SK-N-SH (cell line): ENCODE measurements around the gene NTM. TPM values are rescaled to one million over a fixed set of nuclear protein-coding genes. Genes with fewer than 3 reads are reported as not detected.

Source experiments
- CTCF ChIA-PET: fragments of 300-600, 350-600 bp; formaldehyde crosslinking; extraction: SDS; loops from one replicate; lab custom pipeline; 2021; lab: Yijun Ruan, JAX
- POLR2A ChIA-PET: fragments of 350-600 bp; sonication (Branson Sonifier 250); formaldehyde crosslinking; extraction: SDS; loops from one replicate; lab custom pipeline; 2020; ENCODE audit warnings: antibody characterized with exemption, inconsistent platforms; lab: Yijun Ruan, JAX
- DNase-seq: peaks from one replicate; pipeline ENCODE4 v3.0.0; 2012
- H2AFZ ChIP-seq: fragments of 200-600 bp; sonication (generic); 2 replicates; pipeline ENCODE4 v1.8.1; 2016; ENCODE audit warnings: antibody characterized with exemption, mild to moderate bottlenecking, low read depth
- H3F3A ChIP-seq: fragments of 200-600 bp; sonication (generic); replicated peaks from 2 replicates; pipeline ENCODE3; 2016; ENCODE audit warnings: antibody characterized with exemption, mild to moderate bottlenecking; ENCODE audit not compliant: insufficient read depth
- H3K27ac ChIP-seq, 2 experiments: fragments of 200-500 bp in 1 of 2; fragments of 200-600 bp in 1 of 2; sonication (Bioruptor generic) in 1 of 2; sonication (generic), shearing (Covaris generic) in 1 of 2; 2 replicates each; pipeline versions ENCODE4 v1.5.1 to v1.6.1; 2014 to 2016; ENCODE audit warnings: low read depth in 2 of 2, inconsistent platforms in 1 of 2, low read length in 1 of 2, mild to moderate bottlenecking in 1 of 2, mixed read lengths in 1 of 2
- H3K27me3 ChIP-seq: fragments of 200-600 bp; sonication (generic), shearing (Covaris generic); 2 replicates; pipeline ENCODE4 v1.6.1; 2016; ENCODE audit warnings: mixed run types; ENCODE audit not compliant: insufficient read depth
- H3K36me3 ChIP-seq, 2 experiments: fragments of 200-500 bp in 1 of 2; fragments of 200-600 bp in 1 of 2; sonication (Bioruptor generic) in 1 of 2; sonication (generic) in 1 of 2; replicated peaks in 1 of 2; 2 replicates each; pipeline versions ENCODE3 to v1.5.1; 2014 to 2016; ENCODE audit warnings: low read length in 1 of 2, mild to moderate bottlenecking in 1 of 2; ENCODE audit not compliant: insufficient read depth in 2 of 2, control insufficient read depth in 1 of 2
- H3K4me1 ChIP-seq, 2 experiments: fragments of 200-500 bp in 1 of 2; fragments of 200-600 bp in 1 of 2; sonication (Bioruptor generic) in 1 of 2; sonication (generic), shearing (Covaris generic) in 1 of 2; 2 replicates each; pipeline versions ENCODE4 v1.5.1 to v1.6.1; 2014 to 2016; ENCODE audit warnings: low read depth in 1 of 2, low read length in 1 of 2, mixed run types in 1 of 2; ENCODE audit not compliant: insufficient read depth in 2 of 2, control insufficient read depth in 1 of 2
- H3K4me2 ChIP-seq: fragments of 200-600 bp; sonication (generic), shearing (Covaris generic); 2 replicates; pipeline ENCODE4 v1.6.1; 2017; ENCODE audit warnings: mixed run types
- H3K4me3 ChIP-seq, 2 experiments: fragments of 200-500 bp in 1 of 2; fragments of 200-600 bp in 1 of 2; sonication (Bioruptor generic) in 1 of 2; sonication (generic), shearing (Covaris generic) in 1 of 2; 2 replicates each; pipeline versions ENCODE4 v1.5.1 to v1.8.1; 2014 to 2016; ENCODE audit warnings: low read depth in 2 of 2, inconsistent platforms in 1 of 2, low read length in 1 of 2, mild to moderate bottlenecking in 1 of 2, mixed read lengths in 1 of 2, moderate library complexity in 1 of 2
- H3K79me2 ChIP-seq: fragments of 200-600 bp; sonication (generic); 2 replicates; pipeline ENCODE4 v1.8.1; 2017; ENCODE audit warnings: mild to moderate bottlenecking; ENCODE audit not compliant: insufficient read depth
- H3K9ac ChIP-seq: fragments of 200-600 bp; sonication (generic); 2 replicates; pipeline ENCODE4 v1.6.1; 2017; ENCODE audit warnings: mixed run types
- H3K9me2 ChIP-seq: fragments of 200-600 bp; sonication (generic); 2 replicates; pipeline ENCODE4 v1.6.1; 2017; ENCODE audit warnings: mixed run types
- H3K9me3 ChIP-seq: fragments of 200-600 bp; sonication (generic); 2 replicates; pipeline ENCODE4 v1.6.1; 2017; ENCODE audit warnings: mixed run types, mild to moderate bottlenecking, moderate library complexity
- H4K20me1 ChIP-seq: fragments of 200-600 bp; sonication (generic); 2 replicates; pipeline ENCODE4 v1.6.1; 2017; ENCODE audit warnings: mild to moderate bottlenecking, mixed run types; ENCODE audit not compliant: insufficient read depth
- CHD2 ChIP-seq: fragments of 150-350 bp; IDR thresholded peaks from 2 replicates; pipeline ENCODE4 v1.6.1; 2018; ENCODE audit warnings: low read length; ENCODE audit not compliant: partially characterized antibody
- CTCF ChIP-seq: fragments of 200-600 bp; sonication (generic); IDR thresholded peaks from 2 replicates; pipeline ENCODE4 v1.6.1; 2017; ENCODE audit warnings: antibody characterized with exemption, mild to moderate bottlenecking, moderate library complexity
- EZH2phosphoT487 ChIP-seq: fragments of 200-600 bp; sonication (generic); IDR thresholded peaks from 2 replicates; pipeline ENCODE4 v1.6.1; 2017; ENCODE audit warnings: low read depth, mixed run types, mild to moderate bottlenecking, antibody characterized with exemption, moderate library complexity, borderline replicate concordance
- FOSL2 ChIP-seq: IDR thresholded peaks from 2 replicates; pipeline ENCODE4 v1.4.0; 2012; ENCODE audit warnings: low read depth, mild to moderate bottlenecking, moderate library complexity, borderline replicate concordance
- FOXJ3 ChIP-seq: sonication (generic); formaldehyde crosslinking; IDR thresholded peaks from 2 replicates; pipeline ENCODE4 v1.5.1; 2020; ENCODE audit warnings: mild to moderate bottlenecking, missing genetic modification reagents
- GABPA ChIP-seq: IDR thresholded peaks from 2 replicates; pipeline ENCODE4 v1.4.0; 2012; ENCODE audit warnings: low read depth, mild to moderate bottlenecking
- GATA2 ChIP-seq: sonication (generic); formaldehyde crosslinking; IDR thresholded peaks from 2 replicates; pipeline ENCODE4 v1.5.0; 2020; ENCODE audit warnings: mild to moderate bottlenecking, missing genetic modification reagents
- MXI1 ChIP-seq: IDR thresholded peaks from 2 replicates; pipeline ENCODE4 v1.6.1; 2012; ENCODE audit warnings: mild to moderate bottlenecking, low read depth, low read length, improper control_type of control experiment
- POLR2AphosphoS5 ChIP-seq: IDR thresholded peaks from 2 replicates; pipeline ENCODE4 v1.6.1; 2012; ENCODE audit warnings: low read depth, low read length
- RCOR1 ChIP-seq: fragments of 150-350 bp; IDR thresholded peaks from 2 replicates; pipeline ENCODE4 v1.6.1; 2017; ENCODE audit warnings: antibody characterized with exemption, low read length
- SMC3 ChIP-seq: IDR thresholded peaks from 2 replicates; pipeline ENCODE4 v1.6.1; 2012; ENCODE audit warnings: low read depth, low read length, improper control_type of control experiment
- WGBS: methylation state at CpG from one replicate; pipeline ENCODE4 v1.1.6; 2017; ENCODE audit warnings: low lambda C conversion rate; 5-methylcytosine and 5-hydroxymethylcytosine counted together
- polyA plus RNA-seq, 3 experiments: library from polyadenylated mRNA; depleted of rRNA; stranded (reverse); fragments of >200 nt; gene quantifications; 2 replicates each; pipeline ENCODE4 v1.2.3, GENCODE V29; 2012
- TF ChIP-seq, protein P1 (sequence below): IDR thresholded peaks from 2 replicates; pipeline ENCODE4 v1.4.0; 2012; ENCODE audit warnings: low read depth
- TF ChIP-seq, protein P2 (sequence below): IDR thresholded peaks from 2 replicates; pipeline ENCODE4; 2012

The NTM gene
- polyA plus RNA-seq, 1 of the 3 experiments (the other 2 are of a cell fraction): 20.0 TPM

DNA sequence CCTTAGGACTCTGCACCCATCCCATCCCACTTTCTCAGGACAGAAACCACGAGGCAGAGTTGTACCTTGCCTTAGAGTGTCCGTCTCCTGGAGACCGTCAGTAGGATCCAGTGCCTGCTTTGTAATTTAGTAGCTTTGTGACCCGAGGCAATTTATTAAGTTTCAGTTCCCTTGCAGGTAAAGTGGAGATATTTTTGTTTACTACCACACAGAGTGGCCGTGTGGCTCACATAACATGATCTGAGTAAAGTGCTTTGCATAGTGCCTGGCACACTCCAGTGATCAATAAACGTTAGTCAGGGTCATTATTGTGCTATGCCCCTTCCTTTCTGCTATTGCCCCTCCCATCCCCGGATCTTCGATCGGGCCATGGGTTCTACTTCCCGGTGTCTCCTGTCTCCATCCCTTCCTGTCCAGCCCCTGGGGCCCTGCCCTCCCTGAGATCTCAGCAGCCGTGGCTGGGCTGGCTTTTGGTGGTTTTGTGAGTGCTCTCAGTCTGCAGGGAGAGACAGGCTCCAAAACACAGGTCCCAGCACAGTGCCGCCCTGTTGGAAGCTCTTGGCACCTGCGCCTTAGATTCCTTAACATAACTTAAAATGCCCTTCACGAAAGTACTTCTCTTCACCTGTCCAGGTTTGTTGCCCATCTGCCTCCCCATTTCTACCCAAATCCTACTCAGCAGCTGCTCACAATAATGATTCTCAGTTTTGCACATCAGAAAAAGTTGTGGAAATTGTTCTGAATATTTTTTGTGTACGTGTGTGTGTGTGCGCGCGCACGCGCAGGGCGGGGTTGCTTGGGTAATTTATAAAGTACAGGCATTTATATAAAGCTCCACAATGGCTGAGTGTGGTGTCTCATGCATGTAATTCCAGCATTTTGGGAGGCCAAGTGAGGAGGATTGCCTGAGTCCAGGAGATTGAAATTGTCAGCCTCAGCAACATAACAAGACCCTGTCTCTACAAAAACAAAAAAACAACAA, 753.7 kb downstream of the NTM start:
- Histone ChIP-seq H3K27me3 (no peaks in the 10 kb centered on the region), H3K4me1 (peaks cover 0 to 10% of the 10 kb centered on the region in 2 experiments; a peak in 2 of 4 replicates), H3K9me2 (no peaks in the 10 kb centered on the region), H3K4me3 (no peak overlapping the region), H3K79me2 (no peaks in the 10 kb centered on the region), H3F3A (peaks cover 6% of the 10 kb centered on the region), H3K4me2 (no peak overlapping the region), H3K27ac (no peak overlapping the region), H4K20me1 (no peaks in the 10 kb centered on the region), H3K9ac (no peak overlapping the region), H3K9me3 (no peaks in the 10 kb centered on the region), H2AFZ (no peak overlapping the region), H3K36me3 (no peaks in the 10 kb centered on the region)
- TF ChIP-seq FOXJ3 (CRISPR knock-in tag): no peak
- TF ChIP-seq RCOR1: no peak
- TF ChIP-seq CTCF: peak; percentile 26
- no peak for TF ChIP-seq CHD2
- TF ChIP-seq GABPA: no peak
- no peak for TF ChIP-seq SMC3
- no peak for TF ChIP-seq FOSL2
- TF ChIP-seq GATA2: no peak
- no peak for TF ChIP-seq MXI1
- no peak for DNase-seq
- WGBS: 79% methylated on average over 21 of the region's 21 CpGs
- ChIA-PET POLR2A (no interaction called here), CTCF (interaction anchor here (1.4 kb wide), 2 partner anchors 10 to 256 kb away, joined by 3 read pairs; no protein-coding TSS in a partner anchor)

DNA sequence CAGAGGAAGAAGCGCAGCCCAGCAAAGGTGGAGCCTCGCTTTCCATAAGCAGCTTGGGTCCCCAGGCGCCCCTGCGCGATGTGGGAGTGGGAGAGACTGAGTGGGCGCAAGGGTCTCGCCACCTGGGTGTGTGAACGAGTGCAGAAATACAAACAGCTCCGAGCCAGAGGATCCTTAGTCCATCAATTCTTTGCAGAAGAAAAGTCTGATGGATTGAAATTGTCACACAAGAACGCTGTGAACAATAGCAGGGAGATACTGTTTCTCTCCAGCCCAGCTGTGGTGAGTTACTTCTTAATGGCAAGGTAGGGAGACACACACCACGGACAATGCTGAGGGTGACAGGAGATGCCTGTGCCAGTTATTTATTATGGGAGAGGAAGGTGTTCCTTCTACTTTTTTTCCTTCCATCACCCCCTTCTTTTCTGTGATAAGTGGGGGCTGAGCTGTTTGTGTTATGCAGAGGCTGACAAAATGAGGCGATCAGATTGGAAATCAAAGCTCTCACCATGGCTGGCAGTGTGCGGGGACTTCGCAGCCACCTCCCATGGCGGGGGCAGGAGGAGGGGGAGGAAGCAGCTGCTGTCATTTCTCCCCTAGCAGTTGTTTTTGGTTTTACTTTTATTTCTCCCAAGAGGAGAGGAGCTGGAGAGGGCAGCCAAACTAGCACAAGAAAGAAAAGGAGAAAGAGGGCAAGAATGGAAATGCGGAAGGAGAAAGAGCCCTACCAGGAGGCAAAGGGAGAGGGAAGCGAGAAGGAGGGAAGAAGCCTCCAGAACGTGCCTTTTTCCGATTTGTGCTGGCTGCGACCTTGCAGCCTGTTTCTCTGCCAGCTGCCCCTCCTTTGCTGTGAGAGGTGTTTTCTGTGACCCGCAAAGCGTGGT, 755.8 kb downstream of the NTM start:
- H2AFZ ChIP-seq: peak overlapping the region; percentile 5; the same call in 1 of the 2 replicates
- TF ChIP-seq POLR2AphosphoS5: no peak
- TF ChIP-seq EZH2phosphoT487: no peak
- TF ChIP-seq, protein P1, sequence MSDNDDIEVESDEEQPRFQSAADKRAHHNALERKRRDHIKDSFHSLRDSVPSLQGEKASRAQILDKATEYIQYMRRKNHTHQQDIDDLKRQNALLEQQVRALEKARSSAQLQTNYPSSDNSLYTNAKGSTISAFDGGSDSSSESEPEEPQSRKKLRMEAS: no peak
- no peak for TF ChIP-seq MXI1
- TF ChIP-seq, protein P2, sequence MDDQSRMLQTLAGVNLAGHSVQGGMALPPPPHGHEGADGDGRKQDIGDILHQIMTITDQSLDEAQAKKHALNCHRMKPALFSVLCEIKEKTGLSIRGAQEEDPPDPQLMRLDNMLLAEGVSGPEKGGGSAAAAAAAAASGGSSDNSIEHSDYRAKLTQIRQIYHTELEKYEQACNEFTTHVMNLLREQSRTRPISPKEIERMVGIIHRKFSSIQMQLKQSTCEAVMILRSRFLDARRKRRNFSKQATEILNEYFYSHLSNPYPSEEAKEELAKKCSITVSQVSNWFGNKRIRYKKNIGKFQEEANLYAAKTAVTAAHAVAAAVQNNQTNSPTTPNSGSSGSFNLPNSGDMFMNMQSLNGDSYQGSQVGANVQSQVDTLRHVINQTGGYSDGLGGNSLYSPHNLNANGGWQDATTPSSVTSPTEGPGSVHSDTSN: peak; percentile 46; the same call in 1 of the 2 replicates
- TF ChIP-seq SMC3: no peak
- TF ChIP-seq, all 33 proteins: peak for 1
- no peaks in the 10 kb centered on the region for H3K79me2 ChIP-seq
- H3K9ac ChIP-seq: peak overlapping the region; percentile 20
- H3K4me2 ChIP-seq: peak overlapping the region; percentile 69
- no peaks in the 10 kb centered on the region for H4K20me1 ChIP-seq
- H3K4me1 ChIP-seq: peaks cover 0 to 10% of the 10 kb centered on the region in 2 experiments; a peak in 2 of 4 replicates
- peaks cover 6% of the 10 kb centered on the region for H3F3A ChIP-seq
- no peaks in the 10 kb centered on the region for H3K9me2 ChIP-seq
- peak overlapping the region in 1 of 2 experiments; percentile 28; a peak in 1 of 4 replicates for H3K4me3 ChIP-seq
- no peaks in the 10 kb centered on the region for H3K9me3 ChIP-seq
- DNase-seq: peak; percentile 48
- POLR2A ChIA-PET: no interaction called here
- 59% methylated on average over 22 of the region's 22 CpGs for WGBS
- H3K27me3 ChIP-seq: no peaks in the 10 kb centered on the region
- peak overlapping the region in 1 of 2 experiments; percentile 69; a peak in 2 of 4 replicates for H3K27ac ChIP-seq
- CTCF ChIA-PET: interaction anchor here (0.7 to 3.4 kb wide), 27 partner anchors 12 to 438 kb away, joined by 3 to 45 read pairs (median 4); no protein-coding TSS in a partner anchor
- no peaks in the 10 kb centered on the region for H3K36me3 ChIP-seq
